B cell (primary cell): ENCODE results near the gene RTF2. TPM values are rescaled to one million over a fixed set of nuclear protein-coding genes. Genes with fewer than 3 reads are reported as not detected.

Source experiments
- ATAC-seq: fragments of 200-7000 bp; cut with Tn5 transposase; one replicate; pipeline ENCODE4 v1.10.0; 2021; ENCODE audit warnings: low read depth, mild to moderate bottlenecking, moderate number of reproducible peaks, moderate library complexity
- CTCF ChIA-PET: fragments of 350-600 bp; sonication (Branson Sonifier 250); formaldehyde crosslinking; loops from one replicate; lab custom pipeline; 2021; ENCODE audit warnings: antibody characterized with exemption, inconsistent platforms; lab: Charles Lee
- POLR2A ChIA-PET: fragments of 350-600 bp; sonication (Branson Sonifier 250); formaldehyde crosslinking; loops from one replicate; lab custom pipeline; 2021; ENCODE audit warnings: antibody characterized with exemption; lab: Charles Lee
- DNase-seq: peaks from one replicate; pipeline ENCODE4 v3.0.0; 2013
- H2AFZ ChIP-seq: 2 replicates; pipeline ENCODE4 v1.6.1; 2012; ENCODE audit warnings: mild to moderate bottlenecking, low read depth, low read length; ENCODE audit not compliant: insufficient read depth, poor library complexity, severe bottlenecking
- H3K27ac ChIP-seq, 2 donors: 1 replicate in 1 of 2; 2 replicates in 1 of 2; pipeline ENCODE4 v1.5.1; 2012 to 2013; ENCODE audit warnings: low read length in 2 of 2, mild to moderate bottlenecking in 2 of 2, moderate library complexity in 1 of 2
- H3K27me3 ChIP-seq, 4 experiments: fragments of 200-600 bp in 1 of 4; sonication (generic) in 1 of 4; replicated peaks in 1 of 4; 1 replicate in 2 of 4; 2 replicates in 2 of 4; pipeline versions ENCODE4 v1.6.1 to v1.7.0; 2013 to 2016; ENCODE audit warnings: low read length in 3 of 4, mild to moderate bottlenecking in 2 of 4, mixed read lengths in 1 of 4, moderate library complexity in 1 of 4; ENCODE audit not compliant: insufficient read depth in 4 of 4, control insufficient read depth in 3 of 4; ENCODE audit errors: control extremely low read depth in 1 of 4
- H3K36me3 ChIP-seq, 2 experiments: replicated peaks in 1 of 2; 1 replicate in 1 of 2; 2 replicates in 1 of 2; pipeline versions ENCODE4 v1.6.1 to v1.7.1; 2013; ENCODE audit warnings: low read length in 1 of 2; ENCODE audit not compliant: insufficient read depth in 2 of 2, control insufficient read depth in 1 of 2; ENCODE audit errors: control extremely low read depth in 1 of 2, extremely low read depth in 1 of 2
- H3K4me1 ChIP-seq, 2 donors: fragments of 200-600 bp in 1 of 2; sonication (generic) in 1 of 2; 1 replicate in 1 of 2; 2 replicates in 1 of 2; pipeline versions ENCODE4 v1.5.1 to v1.6.1; 2013 to 2017; ENCODE audit warnings: low read length in 2 of 2; ENCODE audit not compliant: control insufficient read depth in 2 of 2, insufficient read depth in 2 of 2
- H3K4me2 ChIP-seq: replicated peaks from 2 replicates; pipeline ENCODE3; 2012; ENCODE audit warnings: mild to moderate bottlenecking, low read depth, low read length; ENCODE audit not compliant: poor library complexity, severe bottlenecking
- H3K4me3 ChIP-seq, 5 experiments: fragments of 200-600 bp in 1 of 5; sonication (generic) in 1 of 5; 1 replicate in 3 of 5; 2 replicates in 2 of 5; pipeline versions ENCODE4 v1.5.1 to v1.7.0; 2011 to 2016; ENCODE audit warnings: low read length in 4 of 5, mild to moderate bottlenecking in 4 of 5, low read depth in 2 of 5, control low read depth in 1 of 5, moderate library complexity in 1 of 5; ENCODE audit not compliant: insufficient read depth in 1 of 5; ENCODE audit errors: control extremely low read depth in 1 of 5, extremely low read depth in 1 of 5
- H3K79me2 ChIP-seq: fragments of 200-600 bp; sonication (generic); one replicate; pipeline ENCODE4 v1.6.0; 2016; ENCODE audit warnings: low read length; ENCODE audit not compliant: control insufficient read depth, insufficient read depth
- H3K9ac ChIP-seq: fragments of 200-600 bp; sonication (generic); 2 replicates; pipeline ENCODE4 v1.6.1; 2017; ENCODE audit warnings: mild to moderate bottlenecking, low read length, moderate library complexity
- H3K9me3 ChIP-seq, 3 donors: one replicate each; pipeline versions ENCODE4 v1.6.1 to v1.7.1; 2013; ENCODE audit warnings: low read length in 2 of 3; ENCODE audit not compliant: control insufficient read depth in 2 of 3, insufficient read depth in 1 of 3; ENCODE audit errors: control extremely low read depth in 1 of 3
- H4K20me1 ChIP-seq: 2 replicates; pipeline ENCODE4 v1.6.0; 2012; ENCODE audit warnings: mild to moderate bottlenecking, low read length; ENCODE audit not compliant: insufficient read depth, control insufficient read depth, poor library complexity, severe bottlenecking
- H3K27ac Mint-ChIP-seq: one replicate; pipeline ENCODE4 v1.8.0; 2021; ENCODE audit warnings: mixed read lengths
- H3K27me3 Mint-ChIP-seq: one replicate; pipeline ENCODE4 v1.8.0; 2021; ENCODE audit warnings: mixed read lengths
- H3K4me1 Mint-ChIP-seq: one replicate; pipeline ENCODE4 v1.8.0; 2021; ENCODE audit warnings: mixed read lengths
- H3K4me3 Mint-ChIP-seq: one replicate; pipeline ENCODE4 v1.8.0; 2021; ENCODE audit warnings: mixed read lengths
- H3K9me3 Mint-ChIP-seq: one replicate; pipeline ENCODE4 v1.8.0; 2022; ENCODE audit warnings: mixed read lengths; ENCODE audit not compliant: insufficient read depth
- EZH2 ChIP-seq: IDR thresholded peaks from 2 replicates; pipeline ENCODE4 v1.6.1; 2012; ENCODE audit warnings: borderline replicate concordance, low read depth, mild to moderate bottlenecking, moderate library complexity, low read length; ENCODE audit not compliant: insufficient read depth, poor library complexity, severe bottlenecking
- WGBS: methylation state at CpG from one replicate; pipeline ENCODE4 v1.1.5; 2013; ENCODE audit warnings: missing lambda C conversion rate; ENCODE audit not compliant: insufficient coverage; 5-methylcytosine and 5-hydroxymethylcytosine counted together
- intact Hi-C: fragments of 100-400 bp; cut with micrococcal nuclease; formaldehyde crosslinking; loops from one replicate; pipeline ENCODE4 v1.10.0; 2022
- polyA plus RNA-seq: library from polyadenylated mRNA; depleted of rRNA; stranded (reverse); fragments of >200 nt; gene quantifications from 2 replicates; pipeline ENCODE4 v1.2.3, GENCODE V29; 2012
- total RNA-seq, 2 donors: library from RNA; stranded (reverse); fragments of 120-200 nt in 1 of 2; gene quantifications; 1 replicate in 1 of 2; 2 replicates in 1 of 2; pipeline versions ENCODE4 v1.2.3 to v1.2.4, GENCODE V29; 2013 to 2022
- TF ChIP-seq, protein P1 (sequence below): fragments of 200-600 bp; IDR thresholded peaks from one replicate; pipeline ENCODE4 v1.8.0; 2022; ENCODE audit warnings: antibody characterized with exemption, mild to moderate bottlenecking

Gene RTF2
- total and polyA plus RNA-seq, 2 donors (not counting 1 experiment from before 2014, with no cell fraction given) = 34.6 to 78.4 TPM

DNA sequence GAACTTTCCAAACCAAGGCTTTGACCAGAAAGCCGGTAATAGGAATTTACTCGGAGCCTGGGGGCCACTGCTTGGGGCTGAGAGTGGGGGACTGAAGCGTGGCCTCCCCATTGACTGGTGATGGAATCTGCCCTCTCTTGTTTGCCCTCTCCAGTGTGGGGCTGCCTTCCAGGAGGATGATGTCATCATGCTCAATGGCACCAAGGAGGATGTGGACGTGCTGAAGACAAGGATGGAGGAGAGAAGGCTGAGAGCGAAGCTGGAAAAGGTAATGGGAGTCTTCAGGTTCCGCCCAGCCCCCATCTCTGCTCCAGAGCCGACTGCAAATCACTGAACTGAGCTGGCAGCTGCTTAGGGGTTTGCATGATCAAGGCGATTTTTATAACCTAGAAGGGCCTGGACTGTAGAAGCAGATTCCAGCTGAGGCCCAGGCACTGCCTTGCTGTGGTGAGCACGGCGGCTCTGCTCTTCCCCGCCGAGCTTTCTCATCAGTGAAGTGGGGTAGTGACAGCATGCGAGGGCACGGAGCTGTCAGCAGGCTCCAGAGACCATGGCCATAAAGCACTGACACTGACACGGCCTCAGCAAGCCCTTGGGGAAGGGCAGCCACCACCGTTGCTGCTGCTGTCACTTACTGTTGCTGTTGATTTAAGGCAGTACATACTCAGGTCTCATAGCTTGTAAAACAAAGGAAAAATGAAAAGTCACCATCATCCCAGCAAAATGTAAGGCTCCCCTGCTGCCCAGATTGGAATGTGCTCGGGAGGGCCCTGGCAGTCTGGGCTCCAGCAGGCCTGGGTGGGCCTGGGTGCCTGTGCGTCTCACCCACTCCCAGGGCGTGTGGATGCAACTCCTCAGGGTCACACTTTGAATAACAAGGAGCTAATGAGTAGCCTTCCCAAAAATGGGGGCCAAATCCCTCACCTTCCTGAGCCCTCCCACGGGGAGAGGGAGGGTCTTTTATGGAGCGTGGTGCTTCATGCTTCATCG, 45.0 kb downstream of the RTF2 start:
- Histone ChIP-seq H4K20me1 (peaks cover 8% of the 10 kb centered on the region), H3K4me3 (no peak overlapping the region), H3K79me2 (no peaks in the 10 kb centered on the region), H3K27ac (no peak overlapping the region), H3K9me3 (peaks cover 0 to 15% (median 0%) of the 10 kb centered on the region in 3 donors), H3K4me1 (no peaks in the 10 kb centered on the region), H3K36me3 (peaks cover 10 to 54% of the 10 kb centered on the region in 2 experiments), H3K9ac (no peak overlapping the region), H2AFZ (no peak overlapping the region), H3K27me3 (no peaks in the 10 kb centered on the region), H3K4me2 (no peak overlapping the region)
- ChIA-PET POLR2A (no interaction called here), CTCF (interaction anchor here (2.0 kb wide), 1 partner anchor 37 kb away, joined by 5 read pairs; no protein-coding TSS in a partner anchor)
- WGBS = 98% methylated on average over 20 of the region's 22 CpGs
- Mint-ChIP-seq H3K9me3 (no peaks in the 10 kb centered on the region), H3K27me3 (no peaks in the 10 kb centered on the region), H3K27ac (no peak overlapping the region), H3K4me1 (no peaks in the 10 kb centered on the region), H3K4me3 (no peak overlapping the region)
- no peak for DNase-seq
- intact Hi-C loops = no loop called here
- no peak for ATAC-seq
- TF ChIP-seq, protein P1, sequence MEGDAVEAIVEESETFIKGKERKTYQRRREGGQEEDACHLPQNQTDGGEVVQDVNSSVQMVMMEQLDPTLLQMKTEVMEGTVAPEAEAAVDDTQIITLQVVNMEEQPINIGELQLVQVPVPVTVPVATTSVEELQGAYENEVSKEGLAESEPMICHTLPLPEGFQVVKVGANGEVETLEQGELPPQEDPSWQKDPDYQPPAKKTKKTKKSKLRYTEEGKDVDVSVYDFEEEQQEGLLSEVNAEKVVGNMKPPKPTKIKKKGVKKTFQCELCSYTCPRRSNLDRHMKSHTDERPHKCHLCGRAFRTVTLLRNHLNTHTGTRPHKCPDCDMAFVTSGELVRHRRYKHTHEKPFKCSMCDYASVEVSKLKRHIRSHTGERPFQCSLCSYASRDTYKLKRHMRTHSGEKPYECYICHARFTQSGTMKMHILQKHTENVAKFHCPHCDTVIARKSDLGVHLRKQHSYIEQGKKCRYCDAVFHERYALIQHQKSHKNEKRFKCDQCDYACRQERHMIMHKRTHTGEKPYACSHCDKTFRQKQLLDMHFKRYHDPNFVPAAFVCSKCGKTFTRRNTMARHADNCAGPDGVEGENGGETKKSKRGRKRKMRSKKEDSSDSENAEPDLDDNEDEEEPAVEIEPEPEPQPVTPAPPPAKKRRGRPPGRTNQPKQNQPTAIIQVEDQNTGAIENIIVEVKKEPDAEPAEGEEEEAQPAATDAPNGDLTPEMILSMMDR = no peak
- TF ChIP-seq EZH2 = no peak

DNA sequence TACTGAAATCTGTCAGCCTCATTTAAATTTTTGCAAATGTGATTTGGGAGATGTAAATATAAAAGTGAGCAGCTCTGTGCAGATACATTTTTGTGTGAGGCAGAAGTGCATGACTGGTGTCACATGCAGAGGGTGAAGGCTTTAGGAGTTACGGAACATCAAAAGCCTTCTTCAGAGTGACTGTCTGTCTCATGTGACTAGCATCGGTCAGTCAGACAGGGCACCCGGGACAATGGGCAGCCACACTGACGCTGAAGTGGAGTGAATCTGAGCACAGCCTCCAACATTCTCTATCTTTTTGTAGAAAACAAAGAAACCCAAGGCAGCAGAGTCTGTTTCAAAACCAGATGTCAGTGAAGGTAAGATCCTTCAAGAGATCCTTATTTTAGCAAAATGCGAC, 48.2 kb downstream of the RTF2 start:
- Mint-ChIP-seq H3K4me3 (no peak overlapping the region), H3K9me3 (peaks cover 12% of the 10 kb centered on the region), H3K27ac (no peak overlapping the region), H3K27me3 (no peaks in the 10 kb centered on the region), H3K4me1 (no peaks in the 10 kb centered on the region)
- intact Hi-C loops = loop anchor here (1.0 to 5.0 kb wide), 2 partner anchors 116 to 274 kb away; no protein-coding TSS in a partner anchor
- Histone ChIP-seq H4K20me1 (peaks cover 8% of the 10 kb centered on the region), H3K79me2 (no peaks in the 10 kb centered on the region), H3K9ac (no peak overlapping the region), H3K4me3 (no peak overlapping the region), H3K4me2 (no peak overlapping the region), H2AFZ (no peak overlapping the region), H3K27me3 (no peaks in the 10 kb centered on the region), H3K4me1 (no peaks in the 10 kb centered on the region), H3K9me3 (peaks cover 0 to 44% (median 24%) of the 10 kb centered on the region in 3 donors), H3K27ac (no peak overlapping the region), H3K36me3 (peaks cover 18 to 76% of the 10 kb centered on the region in 2 experiments)
- TF ChIP-seq, protein P1 = no peak
- TF ChIP-seq EZH2 = no peak
- CTCF ChIA-PET = interaction anchor here (0.7 to 1.5 kb wide), 2 partner anchors 116 to 1286 kb away, joined by 3 to 5 read pairs; no protein-coding TSS in a partner anchor
- DNase-seq (no peak), ATAC-seq (no peak)
- 93% methylated on average over 3 of the region's 5 CpGs for WGBS
- POLR2A ChIA-PET = no interaction called here
